ENCODE data around the gene SCYL2.
"Not testable (repeated sequence)": the region's sequence is repeated elsewhere in the genome, so short reads cannot be mapped to it uniquely, and the experiment has no call there.

The SCYL2 gene

GRCh38 chr12:100266835-100267602, at the start of gene SCYL2, which contains the start of gene DEPDC4:
TSS of gene SCYL2 (plus strand) at chr12:100267177. CDS start at chr12:100282971, 15,794 bp downstream.
TSS of gene DEPDC4 (minus strand) at chr12:100267079. CDS start at chr12:100267076, 3 bp downstream.
- DNase-seq (ENCODE audit: low read depth in 3 of 3) = peak; percentile 86 to 89 (median 87)

GRCh38 chr12:100219328-100220109, 47.5 kb upstream of the SCYL2 start:
- no peak for DNase-seq (ENCODE audit: low read depth in 3 of 3)

- DNase-seq (ENCODE audit: low read depth in 3 of 3) = no peak
Observed at GRCh38 chr12:100221523-100221922, 45.5 kb upstream of the SCYL2 start.

GRCh38 chr12:100222173-100222572, 44.8 kb upstream of the SCYL2 start:
- not testable (repeated sequence) for DNase-seq (ENCODE audit: low read depth in 3 of 3)

- no peak for DNase-seq (ENCODE audit: low read depth in 3 of 3)
Observed at GRCh38 chr12:100225491-100225890, 41.5 kb upstream of the SCYL2 start.

- DNase-seq (ENCODE audit: low read depth in 3 of 3) = no peak
Observed at GRCh38 chr12:100229036-100229635, 37.8 kb upstream of the SCYL2 start.

GRCh38 chr12:100229876-100230275, 37.1 kb upstream of the SCYL2 start:
- DNase-seq (ENCODE audit: low read depth in 3 of 3) = no peak

- DNase-seq (ENCODE audit: low read depth in 3 of 3) = not testable (repeated sequence)
Observed at GRCh38 chr12:100231873-100232272, 35.1 kb upstream of the SCYL2 start.

GRCh38 chr12:100234166-100234565, 32.8 kb upstream of the SCYL2 start:
- DNase-seq (ENCODE audit: low read depth in 3 of 3) = no peak

- no peak for DNase-seq (ENCODE audit: low read depth in 3 of 3)
Observed at GRCh38 chr12:100234591-100235304, 32.2 kb upstream of the SCYL2 start.

- no peak for DNase-seq (ENCODE audit: low read depth in 3 of 3)
Observed at GRCh38 chr12:100238801-100239200, 28.2 kb upstream of the SCYL2 start.

GRCh38 chr12:100239589-100239988, 27.4 kb upstream of the SCYL2 start:
- no peak for DNase-seq (ENCODE audit: low read depth in 3 of 3)

- no peak for DNase-seq (ENCODE audit: low read depth in 3 of 3)
Observed at GRCh38 chr12:100243137-100243536, 23.8 kb upstream of the SCYL2 start.

GRCh38 chr12:100247765-100248164, 19.2 kb upstream of the SCYL2 start:
- no peak for DNase-seq (ENCODE audit: low read depth in 3 of 3)

GRCh38 chr12:100248886-100249285, 18.1 kb upstream of the SCYL2 start:
- no peak for DNase-seq (ENCODE audit: low read depth in 3 of 3)

GRCh38 chr12:100249941-100250340, 17.0 kb upstream of the SCYL2 start:
- no peak for DNase-seq (ENCODE audit: low read depth in 3 of 3)

- no peak for DNase-seq (ENCODE audit: low read depth in 3 of 3)
Observed at GRCh38 chr12:100251917-100252316, 15.1 kb upstream of the SCYL2 start.

- DNase-seq (ENCODE audit: low read depth in 3 of 3) = no peak
Observed at GRCh38 chr12:100253437-100253836, 13.5 kb upstream of the SCYL2 start.

- no peak for DNase-seq (ENCODE audit: low read depth in 3 of 3)
Observed at GRCh38 chr12:100254876-100255275, 12.1 kb upstream of the SCYL2 start.

GRCh38 chr12:100258127-100258526, 8.8 kb upstream of the SCYL2 start:
- DNase-seq (ENCODE audit: low read depth in 3 of 3) = no peak

- no peak for DNase-seq (ENCODE audit: low read depth in 3 of 3)
Observed at GRCh38 chr12:100263131-100263530, 3.8 kb upstream of the SCYL2 start.

GRCh38 chr12:100265107-100265506, 1.9 kb upstream of the SCYL2 start:
- not testable (repeated sequence) for DNase-seq (ENCODE audit: low read depth in 3 of 3)

Measured in stimulated activated CD4-positive, alpha-beta T cell treated with anti-CD3 and anti-CD28 coated beads, TNF-alpha, amount 100 ng/mL, for 24 hours (primary cell).